ENCODE measurements around the gene TBC1D22A. TPM values are rescaled to one million over a fixed set of nuclear protein-coding genes. Genes with fewer than 3 reads are reported as not detected.
A peak's percentile ranks its signal among the peaks of the same experiment; 100 is the strongest.

The TBC1D22A gene
- total RNA-seq, 1 experiment from 2014 or later, result 7.9 TPM

- DNase-seq (ENCODE audit: low spot score), result no peak
Observed at GRCh38 chr22:46953968-46954765, 191.7 kb downstream of the TBC1D22A start.

- no peak for DNase-seq (ENCODE audit: low spot score)
Observed at GRCh38 chr22:46954781-46955180, 192.3 kb downstream of the TBC1D22A start.

DNA sequence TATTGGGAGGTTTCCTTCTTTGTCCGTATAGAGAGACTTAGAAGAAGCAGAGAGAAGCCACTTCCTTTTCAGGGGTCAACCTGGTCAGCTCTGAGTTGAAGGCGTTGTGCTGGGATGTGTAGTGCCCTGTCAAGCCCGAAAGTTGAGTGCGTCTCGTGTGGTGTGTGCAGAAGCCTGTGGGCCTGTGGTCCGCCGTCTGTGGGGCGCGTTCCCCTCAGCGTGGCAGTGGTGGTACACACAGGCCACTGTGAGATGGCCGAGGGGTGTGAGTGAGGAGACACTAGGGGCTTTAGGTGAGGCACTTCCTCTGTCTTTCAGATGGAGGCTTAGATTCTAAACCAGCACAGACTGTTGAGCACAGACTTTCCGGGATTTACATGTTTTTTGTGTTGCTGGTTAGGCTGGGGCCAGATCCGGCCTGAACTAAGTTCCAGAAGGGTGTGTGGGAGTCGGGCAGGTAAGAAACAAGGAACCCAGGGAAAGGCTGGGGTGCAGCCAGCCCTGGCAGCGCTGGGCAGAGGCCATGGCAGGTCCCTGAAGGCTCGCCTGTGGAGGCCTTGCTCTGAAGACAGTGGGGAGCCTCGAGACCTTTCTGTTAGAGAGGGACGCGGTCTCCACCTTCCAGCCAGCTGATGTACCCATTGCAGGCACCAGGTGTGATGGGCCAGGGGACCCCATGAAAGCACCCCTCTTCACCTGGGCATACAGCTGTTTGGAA lies 194.2 kb downstream of the TBC1D22A start:
- DNase-seq (ENCODE audit: low spot score), result no peak

DNA sequence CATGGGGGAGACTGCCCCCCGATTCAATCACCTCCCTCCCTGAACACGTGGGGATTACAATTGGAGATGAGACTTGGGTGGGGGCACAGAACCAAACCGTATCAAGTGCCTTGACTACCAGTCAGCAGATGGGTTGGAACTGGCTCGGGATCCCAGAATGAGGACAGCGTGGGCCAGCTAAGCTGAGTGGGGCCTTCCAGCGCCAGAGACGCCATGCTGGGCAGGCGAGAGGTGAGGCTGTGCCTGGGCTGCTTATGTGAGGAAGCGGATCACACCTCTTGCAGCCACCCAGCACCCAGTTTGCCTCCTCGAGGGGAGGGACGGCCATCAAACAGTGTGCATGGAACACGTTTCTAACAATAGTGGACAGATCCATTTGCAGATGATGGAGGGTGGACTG lies 195.1 kb downstream of the TBC1D22A start:
- no peak for DNase-seq (ENCODE audit: low spot score)

GRCh38 chr22:46958191-46958590 lies 195.7 kb downstream of the TBC1D22A start:
- DNase-seq (ENCODE audit: low spot score), result no peak

DNA sequence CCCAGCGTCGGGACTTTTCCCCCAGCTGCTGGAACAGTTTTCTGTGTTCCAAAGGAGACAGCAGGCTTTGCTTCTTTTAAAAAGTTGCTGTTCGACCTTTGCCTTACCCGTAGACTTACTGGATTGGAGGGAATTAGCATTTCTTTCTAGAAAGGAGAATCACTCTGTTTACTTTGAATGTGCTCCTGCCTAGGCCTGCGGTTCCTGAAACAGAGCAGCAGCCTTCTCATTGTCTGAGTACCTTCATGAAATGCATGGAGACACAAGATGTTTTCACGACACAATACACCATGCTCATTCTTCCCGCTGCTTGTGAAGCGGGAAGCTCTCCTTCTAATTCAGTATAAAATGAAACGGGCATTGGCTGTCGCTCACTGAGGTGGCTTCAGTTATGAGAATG lies 196.2 kb downstream of the TBC1D22A start:
- DNase-seq (ENCODE audit: low spot score), result no peak

- no peak for DNase-seq (ENCODE audit: low spot score)
Observed at GRCh38 chr22:46959369-46959768, 196.9 kb downstream of the TBC1D22A start.

- no peak for DNase-seq (ENCODE audit: low spot score)
Observed at GRCh38 chr22:46961591-46962295, 199.3 kb downstream of the TBC1D22A start.

DNA sequence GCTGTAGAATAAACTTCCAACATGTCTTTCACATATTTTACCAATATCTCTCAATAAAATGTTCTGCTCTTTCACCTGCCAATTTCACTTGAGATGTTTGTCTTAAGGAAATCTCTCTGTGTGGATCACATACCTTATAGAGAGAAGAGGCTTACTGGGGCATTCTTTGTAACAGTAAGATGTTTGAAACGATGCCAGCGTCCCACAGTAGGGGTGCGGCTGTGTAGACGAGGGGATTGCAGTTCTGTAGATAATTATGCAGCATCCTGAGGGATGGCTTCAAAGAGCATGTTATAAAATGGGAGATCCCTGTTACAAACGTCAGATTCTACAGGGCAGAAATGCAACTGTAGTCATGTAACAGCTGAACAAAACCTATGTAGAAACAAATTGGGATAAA lies 200.0 kb downstream of the TBC1D22A start:
- no peak for DNase-seq (ENCODE audit: low spot score)

GRCh38 chr22:46963672-46964545 lies 201.5 kb downstream of the TBC1D22A start:
- DNase-seq (ENCODE audit: low spot score), result no peak

GRCh38 chr22:46964773-46965550 lies 202.5 kb downstream of the TBC1D22A start:
- no peak for DNase-seq (ENCODE audit: low spot score)

- DNase-seq (ENCODE audit: low spot score), result no peak
Observed at GRCh38 chr22:46965555-46966494, 203.4 kb downstream of the TBC1D22A start.

GRCh38 chr22:46966495-46966845 lies 204.0 kb downstream of the TBC1D22A start:
- no peak for DNase-seq (ENCODE audit: low spot score)

- no peak for DNase-seq (ENCODE audit: low spot score)
Observed at GRCh38 chr22:46966846-46967245, 204.4 kb downstream of the TBC1D22A start.

GRCh38 chr22:46967445-46968358 lies 205.3 kb downstream of the TBC1D22A start:
- peak; percentile 2 for DNase-seq (ENCODE audit: low spot score)

DNA sequence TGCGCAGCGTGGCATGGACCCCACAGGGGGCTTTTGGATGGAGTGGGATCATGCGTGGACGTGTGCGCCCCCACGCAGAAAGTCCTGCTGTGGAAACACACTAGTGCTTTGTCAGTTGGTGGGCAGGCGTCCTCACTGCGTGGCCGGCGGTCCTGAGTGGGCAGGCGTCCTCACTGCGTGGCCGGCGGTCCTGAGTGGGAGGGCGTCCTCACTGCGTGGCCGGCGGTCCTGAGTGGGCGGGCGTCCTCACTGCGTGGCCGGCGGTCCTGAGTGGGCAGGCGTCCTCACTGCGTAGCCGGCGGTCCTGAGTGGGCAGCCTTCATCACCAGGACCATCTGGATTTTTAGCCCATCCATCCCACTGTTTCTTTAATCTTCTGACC lies 205.9 kb downstream of the TBC1D22A start:
- DNase-seq (ENCODE audit: low spot score), result no peak

GRCh38 chr22:46968848-46969247 lies 206.4 kb downstream of the TBC1D22A start:
- no peak for DNase-seq (ENCODE audit: low spot score)

DNA sequence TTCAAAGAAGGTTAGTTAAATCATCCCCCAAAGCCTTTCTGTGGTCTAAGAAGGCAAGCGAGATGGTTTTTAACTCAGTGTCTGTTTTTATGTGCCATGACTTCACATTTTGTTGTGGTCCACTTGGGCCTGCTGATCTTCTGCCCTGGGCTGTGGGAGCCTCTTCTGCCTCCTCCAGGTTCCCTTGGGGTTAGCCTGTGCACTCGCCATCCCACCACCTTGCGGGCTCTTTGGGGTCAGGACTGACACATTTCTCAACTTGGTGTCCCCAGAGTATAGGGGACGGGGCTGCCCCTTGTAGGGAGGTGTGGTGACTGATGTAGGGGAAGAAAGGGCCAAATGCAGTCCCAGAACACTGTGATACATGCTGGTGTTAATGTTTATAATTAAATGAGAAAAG lies 207.0 kb downstream of the TBC1D22A start:
- DNase-seq (ENCODE audit: low spot score), result no peak

DNA sequence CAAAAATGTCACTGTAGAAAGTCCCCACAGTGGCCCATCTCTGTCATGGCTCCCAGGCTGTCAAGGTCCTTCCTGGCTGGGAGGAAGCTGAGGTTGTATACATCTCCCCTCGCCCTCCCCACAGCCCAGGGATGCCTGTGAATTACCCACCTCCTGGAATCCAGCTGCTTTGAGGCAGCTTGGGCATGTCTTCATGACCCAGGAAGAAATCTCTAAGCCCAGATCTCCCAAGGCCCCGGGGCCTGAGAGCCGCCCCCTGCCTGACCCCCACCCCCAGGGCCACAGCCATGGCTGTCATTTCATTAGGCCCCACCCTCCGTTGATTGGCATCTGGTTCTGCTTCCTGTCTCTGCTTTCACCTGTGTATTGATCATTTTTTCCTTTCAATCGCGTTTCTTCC lies 207.5 kb downstream of the TBC1D22A start:
- no peak for DNase-seq (ENCODE audit: low spot score)
